ENCODE results near the gene ZBED4. TPM values are rescaled to one million over a fixed set of nuclear protein-coding genes. Genes with fewer than 3 reads are reported as not detected.
A peak's percentile ranks its signal among the peaks of the same experiment; 100 is the strongest.

Gene ZBED4
- total RNA-seq, 6 experiments from 2014 or later, result 4.1 to 9.3 (median 5.2) TPM

DNA sequence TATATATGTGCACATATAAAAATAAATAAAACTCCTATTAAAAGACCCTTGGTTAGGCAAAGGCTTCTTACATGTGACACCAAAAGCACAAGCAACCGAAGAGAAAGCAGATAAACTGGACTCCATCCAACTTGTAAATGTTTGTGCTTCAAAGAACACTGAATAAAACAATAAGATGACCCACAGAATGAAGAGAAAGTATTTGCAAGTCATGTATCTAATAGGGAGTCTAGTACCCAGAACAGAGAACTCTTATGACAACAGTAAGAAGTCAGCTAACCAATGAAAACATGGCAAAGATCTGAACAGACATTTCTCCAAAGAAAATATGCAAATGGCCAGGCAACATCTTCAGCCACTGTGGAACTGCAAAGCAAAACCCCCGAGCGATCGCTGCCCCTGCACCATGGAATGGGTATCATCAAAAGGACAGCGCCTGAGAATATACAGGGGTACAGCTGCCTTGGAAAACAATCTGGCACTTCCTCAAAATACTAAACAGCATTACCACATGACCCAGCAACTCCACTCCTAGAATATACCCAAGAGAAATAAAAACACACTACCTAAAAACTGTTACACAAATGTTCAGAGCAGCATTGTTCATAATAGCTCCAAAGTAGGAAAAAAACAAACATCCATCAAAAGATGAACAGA, 43.2 kb upstream of the ZBED4 start:
- ATAC-seq, result no peak
- H3K9me3 ChIP-seq, result no peaks in the 10 kb centered on the region
- H3K27ac ChIP-seq, result no peak overlapping the region
- peaks cover 0 to 4% (median 1%) of the 10 kb centered on the region in 4 donors for H3K36me3 ChIP-seq
- TF ChIP-seq POLR2A (IDR thresholded peaks at IDR 0.05), result no peak
- TF ChIP-seq, protein P1, sequence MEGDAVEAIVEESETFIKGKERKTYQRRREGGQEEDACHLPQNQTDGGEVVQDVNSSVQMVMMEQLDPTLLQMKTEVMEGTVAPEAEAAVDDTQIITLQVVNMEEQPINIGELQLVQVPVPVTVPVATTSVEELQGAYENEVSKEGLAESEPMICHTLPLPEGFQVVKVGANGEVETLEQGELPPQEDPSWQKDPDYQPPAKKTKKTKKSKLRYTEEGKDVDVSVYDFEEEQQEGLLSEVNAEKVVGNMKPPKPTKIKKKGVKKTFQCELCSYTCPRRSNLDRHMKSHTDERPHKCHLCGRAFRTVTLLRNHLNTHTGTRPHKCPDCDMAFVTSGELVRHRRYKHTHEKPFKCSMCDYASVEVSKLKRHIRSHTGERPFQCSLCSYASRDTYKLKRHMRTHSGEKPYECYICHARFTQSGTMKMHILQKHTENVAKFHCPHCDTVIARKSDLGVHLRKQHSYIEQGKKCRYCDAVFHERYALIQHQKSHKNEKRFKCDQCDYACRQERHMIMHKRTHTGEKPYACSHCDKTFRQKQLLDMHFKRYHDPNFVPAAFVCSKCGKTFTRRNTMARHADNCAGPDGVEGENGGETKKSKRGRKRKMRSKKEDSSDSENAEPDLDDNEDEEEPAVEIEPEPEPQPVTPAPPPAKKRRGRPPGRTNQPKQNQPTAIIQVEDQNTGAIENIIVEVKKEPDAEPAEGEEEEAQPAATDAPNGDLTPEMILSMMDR (IDR thresholded peaks at IDR 0.05), result no peak
- 68% methylated on average over 5 of the region's 5 CpGs for WGBS (ENCODE audit: insufficient coverage, low coverage, low lambda C conversion rate, missing lambda C conversion rate)
- no peak overlapping the region for H3K4me3 ChIP-seq
- no peak for DNase-seq
- no peaks in the 10 kb centered on the region for H3K27me3 ChIP-seq
- peaks cover 0 to 31% (median 11%) of the 10 kb centered on the region in 4 donors for H3K4me1 ChIP-seq
- intact Hi-C loops (cut with DNase I), result no loop called here

DNA sequence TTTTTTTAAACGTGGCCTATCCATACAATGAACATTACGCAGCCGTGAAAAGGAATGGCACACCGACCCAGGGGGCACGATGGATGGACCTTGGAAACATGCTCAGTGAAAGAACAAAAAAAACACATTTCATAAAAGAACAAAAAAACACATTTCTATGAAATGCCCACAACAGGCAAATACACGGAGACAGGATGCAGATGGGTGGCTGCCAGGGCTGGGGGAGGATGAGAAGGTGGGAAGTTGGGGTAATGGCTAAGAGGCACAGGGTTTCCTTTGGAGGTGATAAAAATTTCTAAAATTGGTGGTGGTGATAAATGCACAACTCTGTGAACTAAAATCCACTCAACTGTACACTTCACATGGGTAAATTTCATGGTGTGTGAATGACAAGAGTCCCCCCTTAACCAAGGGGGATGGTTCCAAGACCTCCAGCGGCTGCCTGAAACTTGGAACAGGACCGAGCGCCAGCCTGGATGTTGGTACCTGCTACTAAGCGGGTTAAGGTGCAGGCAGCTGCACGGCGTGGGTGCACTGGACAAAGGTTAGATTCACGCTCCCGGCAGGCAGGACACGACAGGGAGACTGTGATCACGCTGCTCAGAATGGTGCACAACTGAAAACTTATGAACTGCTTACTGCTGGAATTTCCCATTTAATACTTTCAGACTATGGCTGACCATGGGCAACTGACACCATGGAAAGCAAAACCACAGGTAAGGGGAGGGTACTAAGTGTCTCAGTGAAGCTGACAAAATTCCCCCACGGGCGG, 42.4 kb upstream of the ZBED4 start:
- DNase-seq (peak; percentile 77 to 85 (median 82)), ATAC-seq (peak; percentile 89 to 95 (median 92))
- H3K4me3 ChIP-seq, result no peak overlapping the region
- TF ChIP-seq POLR2A (IDR thresholded peaks at IDR 0.05), result no peak
- TF ChIP-seq, protein P1 (IDR thresholded peaks at IDR 0.05), result no peak
- WGBS (ENCODE audit: insufficient coverage, low coverage, low lambda C conversion rate, missing lambda C conversion rate), result 34% methylated on average over 16 of the region's 18 CpGs
- peaks cover 0 to 31% (median 11%) of the 10 kb centered on the region in 4 donors for H3K4me1 ChIP-seq
- H3K27me3 ChIP-seq, result no peaks in the 10 kb centered on the region
- peak overlapping the region in 1 of 3 donors; percentile 28 for H3K27ac ChIP-seq
- H3K9me3 ChIP-seq, result no peaks in the 10 kb centered on the region
- intact Hi-C loops (cut with DNase I), result no loop called here
- H3K36me3 ChIP-seq, result peaks cover 0 to 4% (median 0%) of the 10 kb centered on the region in 4 donors

DNA sequence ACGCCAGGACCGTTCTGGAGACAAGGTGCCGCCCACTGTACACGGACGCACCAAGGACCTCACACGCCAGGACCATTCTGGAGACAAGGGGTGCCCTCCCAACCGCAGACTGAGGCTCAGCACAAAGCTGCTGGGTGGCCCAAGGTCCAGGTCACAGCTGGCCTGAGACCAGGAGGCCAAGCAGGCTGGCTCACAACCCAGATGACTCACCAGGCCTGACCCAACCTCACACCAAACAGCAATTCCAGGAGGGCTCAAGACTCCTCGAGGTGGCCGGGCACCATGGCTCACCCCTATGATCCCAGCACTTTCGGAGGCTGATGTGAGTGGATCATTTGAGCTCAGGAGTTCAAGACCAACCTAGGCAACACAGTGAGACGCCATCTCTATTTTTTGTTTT, 40.8 kb upstream of the ZBED4 start:
- TF ChIP-seq, protein P1 (IDR thresholded peaks at IDR 0.05), result no peak
- no peak for TF ChIP-seq POLR2A (IDR thresholded peaks at IDR 0.05)
- H3K9me3 ChIP-seq, result no peaks in the 10 kb centered on the region
- H3K27ac ChIP-seq, result no peak overlapping the region
- no peaks in the 10 kb centered on the region for H3K27me3 ChIP-seq
- intact Hi-C loops (cut with DNase I), result no loop called here
- DNase-seq (peak in 1 of 3 donors; percentile 65), ATAC-seq (peak; percentile 57 to 78 (median 66))
- no peak overlapping the region for H3K4me3 ChIP-seq
- H3K4me1 ChIP-seq, result peaks cover 0 to 29% (median 11%) of the 10 kb centered on the region in 4 donors
- WGBS (ENCODE audit: insufficient coverage, low coverage, low lambda C conversion rate, missing lambda C conversion rate), result 100% methylated on average over 1 of the region's 11 CpGs
- peaks cover 0 to 10% (median 2%) of the 10 kb centered on the region in 4 donors for H3K36me3 ChIP-seq

DNA sequence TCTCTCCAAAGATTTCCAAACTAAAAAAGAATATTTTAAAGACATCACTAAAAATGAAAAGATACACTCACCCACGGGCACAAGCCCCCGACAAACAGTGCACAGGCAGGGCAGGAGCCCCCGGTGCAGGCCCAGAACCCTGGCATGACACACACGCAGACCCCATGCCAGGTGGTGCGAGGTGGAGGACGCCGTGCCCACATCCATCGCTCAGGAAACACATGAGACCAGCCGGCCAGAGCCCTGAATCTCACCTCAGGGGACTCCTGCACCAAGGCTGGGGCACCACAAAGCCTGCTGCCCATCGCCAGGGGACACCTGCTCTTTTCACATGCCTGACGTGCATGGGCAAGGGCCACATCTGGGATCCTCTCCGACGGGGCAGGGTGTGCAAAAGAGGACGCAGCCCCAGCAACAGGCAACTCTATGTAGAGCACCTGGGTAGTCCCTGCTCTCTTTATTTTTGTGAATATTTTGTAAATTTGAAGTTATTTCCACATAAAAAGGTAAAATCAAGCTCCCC, 39.4 kb upstream of the ZBED4 start:
- Histone ChIP-seq H3K36me3 (peaks cover 0 to 24% (median 10%) of the 10 kb centered on the region in 4 donors), H3K9me3 (no peaks in the 10 kb centered on the region), H3K4me3 (no peak overlapping the region), H3K4me1 (peaks cover 0 to 27% (median 11%) of the 10 kb centered on the region in 4 donors), H3K27ac (no peak overlapping the region), H3K27me3 (no peaks in the 10 kb centered on the region)
- TF ChIP-seq, protein P1 (IDR thresholded peaks at IDR 0.05), result no peak
- no peak for TF ChIP-seq POLR2A (IDR thresholded peaks at IDR 0.05)
- intact Hi-C loops (cut with DNase I), result no loop called here
- 80% methylated on average over 2 of the region's 14 CpGs for WGBS (ENCODE audit: insufficient coverage, low coverage, low lambda C conversion rate, missing lambda C conversion rate)
- DNase-seq (no peak), ATAC-seq (no peak)

Data from right lobe of liver (tissue), 6 donors.